GM19468 (cell line): ENCODE results near the gene MTERF4.

Experiments used
- ATAC-seq: cut with Tn5 transposase; IDR thresholded peaks from one replicate; pipeline ENCODE4 v1.9.1; 2021; ENCODE audit warnings: mild to moderate bottlenecking, moderate library complexity, moderate number of reproducible peaks; ENCODE audit not compliant: unreplicated experiment; ENCODE audit errors: extremely low read depth

Gene MTERF4, protein sequence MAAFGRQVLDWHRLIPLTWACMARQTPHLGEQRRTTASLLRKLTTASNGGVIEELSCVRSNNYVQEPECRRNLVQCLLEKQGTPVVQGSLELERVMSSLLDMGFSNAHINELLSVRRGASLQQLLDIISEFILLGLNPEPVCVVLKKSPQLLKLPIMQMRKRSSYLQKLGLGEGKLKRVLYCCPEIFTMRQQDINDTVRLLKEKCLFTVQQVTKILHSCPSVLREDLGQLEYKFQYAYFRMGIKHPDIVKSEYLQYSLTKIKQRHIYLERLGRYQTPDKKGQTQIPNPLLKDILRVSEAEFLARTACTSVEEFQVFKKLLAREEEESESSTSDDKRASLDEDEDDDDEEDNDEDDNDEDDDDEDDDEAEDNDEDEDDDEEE

DNA sequence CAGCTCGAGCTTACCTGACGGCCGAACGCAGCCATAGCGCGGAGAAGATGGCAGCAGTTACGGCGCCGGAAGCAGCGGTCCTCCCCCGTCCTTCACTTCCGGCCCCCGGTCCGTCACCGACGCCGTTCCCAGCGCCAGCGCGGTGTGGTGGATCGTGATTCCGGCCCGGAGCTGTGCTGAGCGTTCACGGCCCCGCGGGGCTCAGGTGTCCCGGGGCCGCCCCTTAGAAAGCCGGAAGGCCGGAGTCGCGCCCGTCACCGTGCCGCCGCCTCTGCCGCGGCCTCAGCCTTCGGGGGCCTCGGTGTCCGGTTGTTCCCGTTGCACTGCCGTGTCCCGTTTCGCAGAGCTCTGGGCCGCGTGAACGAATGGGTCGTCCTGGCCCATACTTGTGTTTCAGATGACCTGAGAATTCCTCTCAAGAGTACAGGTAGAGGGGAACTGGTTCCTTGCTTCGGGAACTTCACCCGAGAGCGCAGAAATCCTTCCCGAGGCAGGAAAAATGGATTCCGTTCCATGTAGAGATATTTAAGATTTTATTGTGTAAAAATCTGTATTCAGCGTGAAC is at the start of gene MTERF4:
TSS of gene MTERF4 (minus strand) at position 49 of the 565 bp plus-strand sequence. CDS start at position 35, 14 bp downstream.
- ATAC-seq, result peak; percentile 87

DNA sequence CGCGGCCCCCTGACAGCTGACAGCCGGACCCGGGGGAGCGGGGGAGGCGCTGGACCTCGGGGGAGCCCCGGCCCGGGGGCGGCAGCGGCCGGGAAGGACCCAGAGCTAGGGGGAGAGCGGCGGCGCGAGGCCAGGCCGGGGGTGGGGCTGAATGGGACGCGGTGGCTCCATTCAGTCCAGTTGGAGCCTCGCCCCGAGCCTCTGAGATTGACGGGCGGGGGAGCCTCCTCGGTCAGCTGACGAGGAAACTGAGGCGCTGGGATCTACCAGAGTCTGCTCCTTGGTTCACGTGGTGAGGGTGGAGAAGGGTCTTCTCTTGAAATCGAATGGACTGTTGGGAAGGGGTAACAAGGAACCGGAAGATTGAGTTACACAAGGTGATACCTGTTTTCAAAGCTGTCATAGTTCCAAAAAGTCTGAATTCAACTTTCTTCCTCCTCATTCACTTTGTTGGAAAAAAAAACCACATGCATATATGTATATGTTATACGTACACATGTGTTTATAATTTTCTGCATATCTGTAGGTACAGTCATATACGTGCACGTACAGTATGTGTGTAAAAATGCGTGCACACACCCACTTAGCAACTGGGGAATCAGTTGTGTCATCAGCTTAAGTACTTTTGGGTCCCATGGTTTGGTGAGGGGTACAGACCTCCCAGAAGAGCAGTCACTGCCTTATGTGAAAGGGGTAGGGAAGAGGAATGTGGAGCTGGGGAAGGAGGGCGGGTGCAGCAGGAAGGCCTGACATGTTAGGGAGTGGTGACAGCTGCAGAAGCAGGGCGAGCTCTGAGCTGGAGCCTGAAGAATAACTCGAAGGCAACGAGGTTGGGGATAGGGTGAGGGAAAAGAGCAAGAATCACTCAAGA is 48.8 kb upstream of the MTERF4 start:
- no peak for ATAC-seq

DNA sequence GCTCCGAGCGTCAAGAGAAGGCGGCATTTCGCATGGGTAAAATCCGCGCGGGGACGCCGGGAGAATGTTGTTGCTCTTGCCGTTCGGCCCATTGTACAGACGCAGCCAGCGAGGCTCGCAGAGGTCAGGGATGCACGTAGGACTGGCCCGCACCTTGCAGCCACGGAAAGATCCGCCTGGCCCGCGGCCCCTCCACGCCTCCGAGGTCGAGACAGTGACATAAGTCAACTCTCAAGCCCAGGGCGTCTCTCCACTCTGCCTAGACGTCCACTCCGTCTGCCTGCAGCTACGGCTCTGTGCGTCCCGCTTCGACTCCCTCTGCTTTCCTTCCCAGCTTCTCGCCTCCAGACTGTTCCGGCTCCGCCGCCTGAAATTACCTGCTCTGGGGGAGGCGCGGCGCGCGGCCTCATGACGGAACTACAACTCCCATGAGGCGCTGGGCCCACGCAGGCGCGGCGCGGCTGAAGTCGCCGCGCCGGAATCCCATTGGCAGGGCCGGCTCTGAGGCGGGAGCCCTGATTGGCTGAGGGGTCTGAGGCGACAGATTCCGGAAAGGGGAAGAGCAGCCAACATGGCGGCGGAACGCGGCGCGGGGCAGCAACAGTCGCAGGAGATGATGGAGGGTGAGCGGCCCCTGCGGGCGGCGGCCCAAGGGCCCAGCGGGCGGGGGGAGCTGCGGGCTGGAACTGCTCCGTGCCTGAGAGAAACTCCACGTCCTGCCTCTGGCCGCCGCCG is 48.0 kb upstream of the MTERF4 start, which contains the start of gene PPP1R7:
TSS of gene PPP1R7 (plus strand) at position 543 of the 735 bp plus-strand sequence. CDS start at position 572, 29 bp downstream.
- ATAC-seq, result peak; percentile 57

DNA sequence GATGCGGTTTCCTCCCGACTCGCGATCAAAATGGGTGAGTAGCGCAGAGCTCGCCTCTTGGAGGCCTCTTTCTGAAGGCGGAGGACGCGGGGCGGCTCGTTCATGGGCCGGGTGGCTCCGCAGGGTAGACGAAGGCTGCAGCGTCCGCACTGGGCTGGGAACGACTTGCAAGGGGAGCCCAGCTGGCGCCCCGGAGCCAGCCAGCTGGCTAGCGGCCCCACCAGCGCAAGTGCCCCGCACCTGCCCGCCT is 47.5 kb upstream of the MTERF4 start:
- no peak for ATAC-seq

DNA sequence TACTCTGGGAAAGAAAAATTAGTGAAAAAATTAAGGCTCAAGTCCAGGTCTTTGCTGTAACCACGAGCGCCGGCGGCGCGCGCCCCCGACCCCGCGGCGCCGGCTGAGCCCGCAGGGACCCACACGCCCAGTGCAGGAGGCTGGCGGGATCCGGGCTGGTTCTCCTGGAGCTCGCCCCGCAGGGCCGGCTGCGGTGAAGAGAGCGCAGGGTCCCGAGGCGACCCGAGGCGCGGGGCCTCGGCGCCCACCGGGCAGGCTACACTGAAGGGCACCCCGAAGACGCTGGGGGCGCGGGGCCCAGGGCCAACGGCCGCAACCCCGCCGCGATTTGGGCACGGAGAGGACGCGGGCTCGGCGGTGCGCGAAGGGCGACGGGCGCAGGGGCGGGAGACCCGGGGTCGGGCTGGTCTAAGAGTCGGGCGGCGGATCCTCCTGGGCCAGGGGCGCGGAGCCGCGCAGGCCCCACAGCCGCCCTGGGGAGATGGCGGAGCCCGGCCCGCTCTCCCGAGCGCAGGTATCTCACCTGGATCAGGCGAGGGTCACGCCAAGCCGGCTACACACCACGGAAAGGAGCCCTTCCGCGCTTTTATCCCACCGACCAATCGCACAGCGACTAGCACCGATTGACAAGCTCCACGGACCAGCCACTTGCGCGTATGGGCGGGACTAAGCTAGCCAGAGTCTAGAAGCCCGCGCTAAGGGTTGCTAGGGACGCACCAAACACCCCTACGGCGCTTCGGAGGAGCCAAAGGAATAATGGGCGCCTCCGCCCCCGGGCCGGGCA is 47.0 kb upstream of the MTERF4 start, which contains the start of gene PASK:
TSS of gene PASK (minus strand) at position 582 of the 784 bp plus-strand sequence. CDS start 6,440 bp downstream, outside the sequence.
- peak; percentile 61 for ATAC-seq

DNA sequence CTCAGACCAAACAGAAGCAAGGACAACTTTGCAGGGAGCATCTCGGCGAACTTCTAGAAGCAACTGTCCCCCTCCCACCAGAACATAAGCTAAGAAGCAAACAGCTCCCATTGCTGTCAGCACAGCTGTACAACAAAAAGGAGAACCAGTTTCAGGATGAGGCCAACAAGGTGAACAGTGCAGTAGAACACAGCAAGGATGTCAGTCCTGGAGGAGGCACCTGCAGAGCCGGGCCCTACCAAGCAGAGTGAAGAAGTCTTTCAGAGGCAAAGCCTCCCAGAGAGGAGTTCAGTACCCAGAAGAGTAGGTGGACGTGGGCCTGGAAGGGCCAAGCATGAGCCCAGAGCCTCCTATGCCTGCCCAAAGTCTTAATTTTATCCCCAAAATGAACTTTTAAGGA is 46.2 kb upstream of the MTERF4 start:
- no peak for ATAC-seq

DNA sequence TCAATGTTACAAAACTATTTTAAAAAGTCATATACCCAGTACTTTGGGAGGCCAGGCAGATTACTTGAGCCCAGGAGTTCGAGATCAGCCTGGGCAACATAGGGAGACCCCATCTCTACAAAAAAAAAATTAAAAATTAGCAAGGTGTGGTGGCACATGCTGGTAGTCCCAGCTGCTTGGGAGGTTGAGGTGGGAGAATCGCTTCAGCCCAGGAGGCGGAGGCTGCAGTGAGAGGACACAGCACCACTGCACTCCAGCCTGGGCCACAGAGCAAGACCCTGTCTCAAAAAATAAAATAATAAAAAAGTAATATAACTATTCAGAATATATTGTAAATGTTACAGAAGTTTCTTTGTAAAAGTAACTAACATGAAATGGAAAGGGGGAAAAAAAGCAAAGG is 45.2 kb upstream of the MTERF4 start:
- no peak for ATAC-seq

DNA sequence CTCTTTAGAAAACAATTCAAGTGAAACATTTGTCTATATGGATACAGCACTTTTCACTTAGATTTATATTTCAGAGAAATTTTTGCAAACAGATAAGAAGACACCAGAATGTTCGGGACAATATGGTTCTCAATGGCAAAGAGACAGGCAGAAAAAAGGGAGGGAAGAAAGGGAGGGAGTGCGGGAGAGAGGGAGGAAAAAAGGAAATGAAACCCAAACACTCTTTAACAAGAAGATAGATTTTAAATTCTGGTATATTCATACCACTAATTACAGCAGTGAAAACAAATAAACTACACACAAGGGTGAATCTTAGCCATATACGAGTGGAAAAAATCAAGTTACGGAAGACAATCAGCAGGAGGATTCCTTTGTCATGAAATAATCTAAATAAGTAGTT is 44.2 kb upstream of the MTERF4 start:
- no peak for ATAC-seq

DNA sequence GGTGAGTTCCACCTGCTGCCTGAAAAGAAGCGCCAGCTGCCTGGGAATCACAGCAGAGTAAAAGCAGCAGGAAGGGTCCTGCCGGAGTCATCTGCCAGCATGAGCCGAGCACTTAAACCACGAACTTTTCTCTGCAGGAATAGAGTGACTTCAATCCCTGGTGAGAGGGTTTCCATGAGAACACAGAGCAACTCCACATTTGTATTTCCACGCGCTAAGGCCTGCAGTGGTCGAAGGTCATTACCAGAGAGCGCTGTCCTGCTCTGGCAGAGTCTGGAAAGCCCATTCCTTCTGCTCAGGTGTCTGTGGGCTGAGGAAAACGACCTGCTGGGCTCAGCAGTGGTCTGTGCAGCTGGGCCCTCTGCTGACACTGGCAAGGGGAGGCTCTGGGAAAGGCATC is 40.5 kb upstream of the MTERF4 start:
- ATAC-seq, result no peak

DNA sequence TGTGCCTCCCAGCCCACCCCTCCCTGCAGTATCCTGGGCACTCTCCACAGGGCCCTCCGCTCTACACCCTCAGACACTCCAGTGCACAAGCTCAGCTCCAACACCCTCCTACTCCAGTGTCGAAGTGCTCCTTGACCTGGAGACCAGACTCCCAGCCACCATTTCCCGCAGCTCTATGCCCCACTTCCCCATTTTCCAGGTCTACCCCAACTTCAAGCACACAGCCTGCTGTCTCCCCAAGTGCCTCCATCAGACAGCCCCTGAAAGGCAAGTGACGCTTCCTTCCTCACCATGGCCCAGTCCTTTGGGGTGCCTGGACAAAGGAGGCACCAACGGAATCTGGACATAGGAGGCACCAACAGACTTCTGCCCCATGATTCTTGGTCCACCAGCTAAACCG is 40.0 kb upstream of the MTERF4 start:
- no peak for ATAC-seq

DNA sequence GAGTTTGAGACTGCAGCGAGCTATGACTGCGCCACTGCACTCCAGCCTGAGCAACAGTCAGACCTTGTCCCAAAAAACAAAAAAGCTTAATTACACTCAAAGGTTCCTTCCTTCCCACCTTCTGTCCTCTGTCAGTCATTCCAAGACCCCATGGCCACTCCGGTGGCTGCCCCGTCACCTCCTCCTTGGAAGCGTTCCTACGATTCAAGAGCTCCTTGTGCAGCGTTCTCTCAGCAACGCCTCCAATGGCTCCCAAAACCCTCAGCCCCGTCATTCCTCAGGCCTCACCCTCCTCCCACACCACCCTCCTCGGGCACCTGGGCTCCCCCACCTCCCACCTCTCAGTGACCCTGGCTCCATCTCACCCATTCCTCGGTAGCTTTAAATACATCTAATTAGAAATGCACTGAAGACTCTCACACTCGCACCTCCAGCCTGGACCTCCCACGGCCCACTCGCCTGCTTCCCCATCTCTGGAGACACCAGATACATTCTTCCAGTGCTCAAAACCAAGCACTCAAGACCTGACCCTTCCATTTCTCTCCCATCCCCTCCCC is 39.2 kb upstream of the MTERF4 start:
- no peak for ATAC-seq

DNA sequence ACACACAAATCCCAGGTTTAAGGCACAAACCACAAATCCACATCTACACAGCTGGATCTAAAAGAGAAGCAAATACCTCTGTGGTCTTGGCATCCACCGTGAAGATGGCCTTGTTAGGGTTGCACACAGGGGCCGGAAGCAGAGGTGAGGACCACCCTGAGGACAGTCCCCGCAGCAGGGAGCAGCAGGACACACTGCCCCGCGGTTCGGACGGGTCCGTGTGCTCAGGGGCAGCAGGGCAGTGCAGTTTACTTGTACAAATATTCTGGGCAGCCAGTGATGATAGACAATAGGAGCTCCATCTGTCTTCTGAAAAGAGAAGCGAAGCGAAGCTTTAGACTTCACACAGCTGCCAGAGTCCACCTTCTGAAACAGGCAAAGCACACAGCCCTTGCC is 38.4 kb upstream of the MTERF4 start:
- ATAC-seq, result no peak

DNA sequence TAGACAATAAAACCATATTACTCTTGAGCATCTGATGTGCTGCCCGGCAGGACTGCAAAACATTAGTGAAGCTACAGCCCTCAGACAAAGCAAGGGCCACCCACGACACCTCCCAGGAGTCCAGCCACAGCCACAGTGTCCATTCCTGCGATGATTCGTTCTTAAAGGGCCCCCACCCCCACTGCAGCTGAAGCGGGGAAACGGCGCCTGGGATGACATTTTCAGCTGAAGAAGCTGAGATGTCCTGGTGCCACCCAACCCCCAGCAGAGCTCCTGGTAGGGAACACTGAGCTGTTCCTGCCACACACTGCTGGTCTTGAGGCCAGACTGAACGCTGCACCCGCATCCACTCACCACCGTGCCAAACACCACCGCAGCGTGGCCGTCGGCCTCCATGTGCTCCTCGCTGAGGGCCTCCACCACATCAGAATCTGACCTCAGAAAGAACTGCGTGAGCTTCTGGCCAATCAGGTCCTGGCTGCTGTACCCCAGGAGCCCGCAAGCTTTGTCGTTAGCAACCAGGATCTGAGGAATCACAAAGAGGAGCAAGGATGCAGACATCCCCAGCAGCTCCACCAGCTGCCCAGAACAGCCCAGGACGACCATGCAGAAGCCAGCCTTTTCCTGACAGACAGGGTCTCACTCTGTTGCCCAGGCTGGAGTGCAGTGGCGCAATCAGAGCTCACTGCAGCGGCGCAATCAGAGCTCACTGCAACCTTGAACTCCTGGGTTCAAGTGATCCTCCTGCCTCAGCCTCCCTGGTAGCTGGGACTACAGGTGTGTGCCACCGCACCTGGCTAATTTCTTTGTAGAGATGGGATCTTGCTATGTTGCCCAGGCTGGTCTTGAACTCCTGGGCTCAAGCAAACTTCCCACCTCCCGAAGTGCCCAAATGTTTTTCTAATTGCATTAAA is 37.7 kb upstream of the MTERF4 start:
- ATAC-seq, result no peak

DNA sequence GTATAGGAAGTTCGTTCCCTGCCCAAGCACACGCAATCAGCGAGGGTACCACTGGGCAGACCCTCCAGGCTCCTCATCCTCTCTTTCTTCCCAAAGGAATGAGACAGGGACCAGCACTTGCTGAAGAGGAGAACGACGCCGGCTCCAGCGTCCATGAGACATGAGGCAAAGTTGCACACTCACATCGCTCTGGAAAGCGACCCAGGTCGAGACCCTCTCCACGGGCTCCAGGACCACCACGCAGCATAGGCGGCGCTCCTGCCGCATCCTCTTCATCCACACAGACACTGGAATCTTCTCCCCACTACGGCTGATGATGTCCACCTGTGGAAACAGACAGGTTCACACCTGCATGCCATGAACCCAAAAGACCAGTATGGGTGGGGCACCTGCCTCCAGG is 36.4 kb upstream of the MTERF4 start:
- ATAC-seq, result no peak

DNA sequence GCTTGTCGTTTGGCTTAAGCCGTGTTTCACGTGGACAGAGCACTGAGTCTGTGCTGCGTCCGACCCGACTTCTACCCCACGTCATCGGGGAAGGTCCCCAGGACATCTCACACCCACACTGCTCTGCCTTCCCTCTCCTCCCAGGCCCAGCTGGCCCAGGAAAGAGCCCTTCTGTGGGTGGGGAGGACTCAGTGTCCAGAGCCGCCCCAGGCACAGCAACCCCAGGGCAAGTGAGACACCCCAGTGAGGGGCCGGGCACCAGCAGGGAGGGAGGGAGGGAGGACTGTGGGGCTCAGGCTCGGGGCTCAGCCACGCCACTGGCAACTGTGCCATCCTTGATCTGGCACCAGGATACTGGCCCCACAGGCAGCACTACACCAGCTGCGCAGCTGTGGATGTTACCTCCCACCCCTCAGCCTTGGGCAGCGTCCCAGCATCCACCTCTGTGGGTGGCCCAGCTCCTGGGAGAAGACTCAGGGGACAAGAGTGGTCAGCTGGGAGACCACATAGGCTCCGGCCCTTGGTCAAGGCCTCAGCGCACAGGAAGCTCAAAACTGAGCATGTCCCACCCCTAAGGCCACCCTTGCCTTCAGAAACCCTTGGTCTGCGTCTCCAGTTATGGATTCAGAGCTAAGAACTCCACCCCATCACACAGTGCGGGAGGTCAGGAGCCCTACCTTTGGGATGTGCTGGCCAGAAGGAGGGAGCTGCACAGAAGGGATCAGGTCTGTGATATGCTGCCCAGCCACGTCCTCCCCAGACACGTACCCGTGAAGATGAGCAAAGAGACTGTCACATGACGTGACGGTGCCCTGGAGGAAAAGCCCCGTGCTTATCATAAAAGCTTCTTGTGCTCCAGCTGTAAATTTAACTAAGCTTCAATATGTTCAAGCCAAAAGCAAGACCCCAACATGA is 35.4 kb upstream of the MTERF4 start:
- no peak for ATAC-seq

DNA sequence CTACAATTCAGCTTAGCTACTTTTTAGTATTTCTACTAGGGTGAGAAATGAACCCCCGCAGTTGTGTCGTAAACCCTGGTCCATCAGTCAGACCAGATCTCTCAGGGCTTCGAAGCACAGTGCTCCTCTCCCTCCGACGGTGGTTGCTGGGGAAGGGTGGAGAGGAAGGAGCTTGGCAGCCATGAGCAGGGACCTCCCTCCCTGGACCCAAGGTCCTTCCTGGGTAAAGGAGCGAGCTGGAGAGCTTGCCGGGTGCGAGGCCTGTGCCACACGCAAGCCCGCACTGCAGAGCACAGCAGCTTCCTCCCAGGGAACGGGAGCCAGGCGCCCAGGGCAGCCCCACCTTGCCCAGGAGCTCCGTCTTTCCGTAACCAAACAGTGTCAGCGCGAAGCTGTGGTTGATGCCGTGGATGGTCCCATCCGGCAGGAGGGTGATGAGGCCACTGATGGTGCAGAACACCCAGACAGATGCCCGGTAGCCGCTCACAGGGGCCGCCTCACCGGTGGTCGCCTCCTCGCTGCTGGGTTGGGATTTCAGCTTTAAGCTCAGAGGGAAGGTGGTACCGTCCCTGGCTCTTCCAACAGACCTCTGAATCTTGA is 34.7 kb upstream of the MTERF4 start:
- ATAC-seq, result no peak

DNA sequence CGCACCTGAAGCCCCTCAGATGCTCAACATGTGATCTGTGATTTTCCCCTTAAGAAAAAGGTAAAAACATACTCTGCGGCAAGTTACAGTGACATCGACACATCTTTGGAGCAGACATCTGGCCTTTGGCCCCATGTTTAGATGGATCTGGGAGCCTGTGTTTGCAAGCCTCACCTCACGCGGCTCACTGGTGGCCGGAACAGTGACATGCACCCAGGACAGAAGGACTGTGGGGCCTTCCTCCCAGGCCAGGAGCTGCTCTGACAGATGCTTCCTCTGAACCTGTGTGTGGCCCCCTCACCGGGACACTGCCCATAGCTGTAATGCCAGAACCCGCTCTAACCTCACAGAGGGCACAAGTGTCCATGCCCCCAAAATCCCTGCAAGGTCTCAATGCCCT is 34.1 kb upstream of the MTERF4 start:
- no peak for ATAC-seq
